HG02938 (cell line): Measurements from ENCODE around the gene FGF18.
"Not testable (repeated sequence)": the region's sequence is repeated elsewhere in the genome, so short reads cannot be mapped to it uniquely, and the experiment has no call there.

Experiments
- ATAC-seq: cut with Tn5 transposase; IDR thresholded peaks from one replicate; pipeline ENCODE4 v1.9.1; 2021; ENCODE audit warnings: mild to moderate bottlenecking, moderate library complexity; ENCODE audit not compliant: unreplicated experiment

FGF18 gene

GRCh38 chr5:171418982-171419687, at the start of gene FGF18:
TSS of gene FGF18 (plus strand) at chr5:171419647. CDS start at chr5:171420200, 553 bp downstream.
- ATAC-seq, result peak; percentile 39

GRCh38 chr5:171369898-171370297, 49.5 kb upstream of the FGF18 start:
- ATAC-seq, result no peak

- ATAC-seq, result not testable (repeated sequence)
Observed at GRCh38 chr5:171370881-171371280, 48.6 kb upstream of the FGF18 start.

- no peak for ATAC-seq
Observed at GRCh38 chr5:171371326-171371725, 48.1 kb upstream of the FGF18 start.

- no peak for ATAC-seq
Observed at GRCh38 chr5:171379961-171380360, 39.5 kb upstream of the FGF18 start.

GRCh38 chr5:171384416-171384815, 35.0 kb upstream of the FGF18 start:
- not testable (repeated sequence) for ATAC-seq

- ATAC-seq, result not testable (repeated sequence)
Observed at GRCh38 chr5:171384999-171385398, 34.4 kb upstream of the FGF18 start.

- ATAC-seq, result no peak
Observed at GRCh38 chr5:171386006-171386671, 33.3 kb upstream of the FGF18 start.

- ATAC-seq, result no peak
Observed at GRCh38 chr5:171386861-171387344, 32.5 kb upstream of the FGF18 start.

- ATAC-seq, result peak; percentile 79
Observed at GRCh38 chr5:171387345-171387969, 32.0 kb upstream of the FGF18 start, which contains the start of gene NPM1. TSS of gene NPM1 (plus strand) at chr5:171387849. CDS start at chr5:171387949, 100 bp downstream.

GRCh38 chr5:171387970-171388815, 31.3 kb upstream of the FGF18 start:
- peak; percentile 33 for ATAC-seq

GRCh38 chr5:171388816-171389168, 30.7 kb upstream of the FGF18 start:
- ATAC-seq, result no peak

GRCh38 chr5:171390883-171391677, 28.4 kb upstream of the FGF18 start:
- no peak for ATAC-seq

GRCh38 chr5:171391996-171392577, 27.4 kb upstream of the FGF18 start:
- ATAC-seq, result no peak

GRCh38 chr5:171392585-171393159, 26.8 kb upstream of the FGF18 start:
- ATAC-seq, result no peak

GRCh38 chr5:171395042-171395441, 24.4 kb upstream of the FGF18 start:
- no peak for ATAC-seq

GRCh38 chr5:171396583-171396982, 22.9 kb upstream of the FGF18 start:
- ATAC-seq, result not testable (repeated sequence)

- ATAC-seq, result no peak
Observed at GRCh38 chr5:171397190-171397589, 22.3 kb upstream of the FGF18 start.

- no peak for ATAC-seq
Observed at GRCh38 chr5:171397599-171397998, 21.8 kb upstream of the FGF18 start.
